Small intestine (tissue), 7 donors: Measurements from ENCODE around the gene LPAR5. TPM values are rescaled to one million over a fixed set of nuclear protein-coding genes. Genes with fewer than 3 reads are reported as not detected.
"Not testable (repeated sequence)": the region's sequence is repeated elsewhere in the genome, so short reads cannot be mapped to it uniquely, and the experiment has no call there.

Source experiments
- DNase-seq, 2 donors: peaks; one replicate each; pipeline versions ENCODE4 v3.0.0 to v3.0.0-alpha.2; 2013
- FAIRE-seq: peaks from 2 replicates; lab custom pipeline; 2012; peaks lifted over from hg19 to GRCh38; lab: Jason Lieb, UNC
- H3K27ac ChIP-seq, 3 donors: one replicate each; pipeline ENCODE4 v1.5.1; 2013; ENCODE audit warnings: low read length in 2 of 3, mild to moderate bottlenecking in 2 of 3, control low read depth in 1 of 3, inconsistent platforms in 1 of 3, low read depth in 1 of 3, moderate library complexity in 1 of 3
- H3K27me3 ChIP-seq, 3 donors: one replicate each; pipeline ENCODE4 v1.6.1; 2013; ENCODE audit warnings: low read length in 3 of 3, inconsistent platforms in 1 of 3; ENCODE audit not compliant: control insufficient read depth in 3 of 3, insufficient read depth in 3 of 3
- H3K36me3 ChIP-seq, 3 donors: one replicate each; pipeline ENCODE4 v1.6.1; 2013; ENCODE audit warnings: low read length in 3 of 3, inconsistent platforms in 1 of 3, low read depth in 1 of 3, mild to moderate bottlenecking in 1 of 3, moderate library complexity in 1 of 3; ENCODE audit not compliant: control insufficient read depth in 3 of 3, insufficient read depth in 2 of 3
- H3K4me1 ChIP-seq, 3 donors: one replicate each; pipeline ENCODE4 v1.6.1; 2013; ENCODE audit warnings: low read length in 2 of 3, inconsistent platforms in 1 of 3, low read depth in 1 of 3, mild to moderate bottlenecking in 1 of 3, moderate library complexity in 1 of 3; ENCODE audit not compliant: control insufficient read depth in 3 of 3, insufficient read depth in 2 of 3
- H3K4me3 ChIP-seq, 3 donors: one replicate each; pipeline ENCODE4 v1.5.1; 2013; ENCODE audit warnings: low read length in 3 of 3, control low read depth in 1 of 3, inconsistent platforms in 1 of 3, low read depth in 1 of 3, mild to moderate bottlenecking in 1 of 3, moderate library complexity in 1 of 3
- H3K9me3 ChIP-seq, 2 donors: one replicate each; pipeline ENCODE4 v1.6.1; 2013; ENCODE audit warnings: low read depth in 1 of 2, low read length in 1 of 2; ENCODE audit not compliant: control insufficient read depth in 2 of 2, insufficient read depth in 1 of 2
- WGBS, 3 donors: extraction: QIAGEN DNeasy Blood & Tissue Kit; methylation state at CpG; one replicate each; pipeline ENCODE4 v1.1.7; 2013; 5-methylcytosine and 5-hydroxymethylcytosine counted together
- polyA plus RNA-seq, 4 donors: library from polyadenylated mRNA; stranded (reverse) in 3 of 4; unstranded in 1 of 4; fragments of 200-250 nt in 3 of 4; fragments of 120-200 nt in 1 of 4; gene quantifications; one replicate each; pipeline versions ENCODE4 v1.2.1 to v1.2.3, GENCODE V29; 2013
- donor health status: healthy with polysubstance abuse.
- donor health status: control.
- donor health status: control.
- donor health status: Bipolar disorder and iron deficiency.
- donor health status: healthy.

LPAR5 gene
- polyA plus RNA-seq, 4 donors: 6.2 to 19.7 (median 8.3) TPM

DNA sequence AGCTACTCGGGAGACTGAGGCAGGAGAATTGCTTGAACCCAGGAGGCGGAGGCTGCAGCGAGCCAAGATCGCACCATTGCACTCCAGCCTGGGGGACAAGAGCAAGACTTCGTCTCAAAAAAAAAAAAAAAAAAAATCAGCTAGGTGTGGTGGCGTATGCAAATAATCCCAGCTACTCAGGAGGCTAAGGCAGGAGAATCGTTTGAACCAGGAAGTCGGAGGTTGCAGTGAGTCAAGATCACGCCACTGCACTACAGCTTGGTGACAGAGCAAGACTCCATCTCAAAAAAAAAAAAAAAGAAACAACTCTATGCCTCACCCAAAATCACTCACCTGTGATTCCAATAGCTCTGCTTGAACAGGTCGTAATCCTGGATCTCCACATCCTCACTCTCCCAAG, 40.1 kb downstream of the LPAR5 start:
- H3K36me3 ChIP-seq: peaks cover 38 to 82% (median 66%) of the 10 kb centered on the region in 3 donors
- H3K27me3 ChIP-seq, FAIRE-seq, H3K9me3 ChIP-seq, H3K27ac ChIP-seq, DNase-seq, H3K4me1 ChIP-seq, H3K4me3 ChIP-seq: not testable (repeated sequence)
- 86 to 89% (median 87%) methylated on average over 9 to 10 of the region's 10 CpGs for WGBS, 3 donors

DNA sequence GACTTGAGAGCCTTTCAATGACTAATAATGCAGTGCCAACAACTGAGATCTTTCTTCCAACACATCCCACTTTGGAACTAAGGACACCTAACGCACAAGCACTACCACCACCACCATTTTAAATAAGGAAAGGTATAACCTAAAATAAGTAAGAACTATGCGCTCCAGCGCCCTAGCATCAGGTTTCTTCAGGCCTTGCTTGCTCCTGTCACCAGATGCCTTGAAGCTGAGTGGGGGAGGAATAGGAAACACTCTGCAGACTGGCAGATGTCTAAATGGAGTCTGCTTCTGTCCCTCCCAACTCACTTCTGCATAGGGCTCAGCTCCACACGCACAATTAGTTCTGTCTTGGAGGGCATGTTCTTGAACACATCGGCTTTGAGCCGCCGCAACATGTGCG, 43.7 kb downstream of the LPAR5 start:
- no peaks in the 10 kb centered on the region for H3K4me1 ChIP-seq
- no peaks in the 10 kb centered on the region for H3K9me3 ChIP-seq
- no peak overlapping the region for H3K4me3 ChIP-seq
- DNase-seq (no peak), FAIRE-seq (no peak)
- WGBS, 3 donors: 96 to 98% (median 97%) methylated on average over 8 of the region's 8 CpGs
- peaks cover 35 to 81% (median 52%) of the 10 kb centered on the region in 3 donors for H3K36me3 ChIP-seq
- no peak overlapping the region for H3K27ac ChIP-seq
- no peaks in the 10 kb centered on the region for H3K27me3 ChIP-seq

DNA sequence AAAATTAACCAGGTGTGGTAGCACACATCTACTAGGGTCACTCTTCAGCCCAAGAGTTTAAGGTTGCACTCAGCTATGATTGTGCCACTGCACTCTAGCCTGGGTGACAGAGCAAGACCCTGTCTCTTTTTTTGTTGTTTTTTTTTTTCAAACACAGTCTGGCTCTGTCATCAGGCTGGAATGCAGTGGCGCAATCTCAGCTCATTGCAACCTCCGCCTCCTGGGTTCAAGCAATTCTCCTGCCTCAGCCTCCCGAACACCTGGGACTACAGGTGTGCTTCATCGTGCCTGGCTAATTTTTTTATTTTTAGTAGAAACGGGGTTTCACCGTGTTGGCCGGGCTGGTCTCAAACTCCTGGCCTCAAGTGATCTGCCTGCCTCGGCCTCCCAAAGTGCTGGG, 49.2 kb downstream of the LPAR5 start:
- not testable (repeated sequence) for H3K4me3 ChIP-seq, H3K27ac ChIP-seq, H3K9me3 ChIP-seq, DNase-seq, H3K4me1 ChIP-seq, H3K27me3 ChIP-seq, FAIRE-seq
- WGBS, 3 donors: 94 to 96% (median 95%) methylated on average over 8 of the region's 8 CpGs
- H3K36me3 ChIP-seq: peaks cover 26 to 74% (median 36%) of the 10 kb centered on the region in 3 donors

DNA sequence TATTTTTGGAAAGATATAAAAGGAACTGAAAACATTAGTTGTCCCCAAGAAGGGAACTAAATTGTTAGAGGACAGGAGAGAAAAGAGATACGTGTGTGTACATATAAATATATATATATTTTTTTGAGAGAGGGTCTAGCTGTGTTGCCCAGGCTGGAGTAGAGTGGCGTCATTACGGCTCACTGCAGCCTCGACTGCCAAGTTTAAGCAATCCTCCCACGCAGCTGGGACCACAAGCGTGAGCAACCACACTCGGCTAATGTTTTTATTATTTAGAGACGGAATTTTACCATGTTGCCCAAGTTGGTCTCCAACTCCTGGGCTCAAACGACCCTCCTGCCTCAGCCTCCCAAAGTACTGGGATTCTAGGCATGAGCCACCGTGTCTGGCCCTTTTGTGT, 51.5 kb downstream of the LPAR5 start:
- no peaks in the 10 kb centered on the region for H3K4me1 ChIP-seq
- no peak overlapping the region for H3K4me3 ChIP-seq
- WGBS, 3 donors: 90 to 93% (median 92%) methylated on average over 10 of the region's 10 CpGs
- no peaks in the 10 kb centered on the region for H3K9me3 ChIP-seq
- no peaks in the 10 kb centered on the region for H3K27me3 ChIP-seq
- DNase-seq (no peak), FAIRE-seq (no peak)
- peaks cover 25 to 74% (median 33%) of the 10 kb centered on the region in 3 donors for H3K36me3 ChIP-seq
- no peak overlapping the region for H3K27ac ChIP-seq

DNA sequence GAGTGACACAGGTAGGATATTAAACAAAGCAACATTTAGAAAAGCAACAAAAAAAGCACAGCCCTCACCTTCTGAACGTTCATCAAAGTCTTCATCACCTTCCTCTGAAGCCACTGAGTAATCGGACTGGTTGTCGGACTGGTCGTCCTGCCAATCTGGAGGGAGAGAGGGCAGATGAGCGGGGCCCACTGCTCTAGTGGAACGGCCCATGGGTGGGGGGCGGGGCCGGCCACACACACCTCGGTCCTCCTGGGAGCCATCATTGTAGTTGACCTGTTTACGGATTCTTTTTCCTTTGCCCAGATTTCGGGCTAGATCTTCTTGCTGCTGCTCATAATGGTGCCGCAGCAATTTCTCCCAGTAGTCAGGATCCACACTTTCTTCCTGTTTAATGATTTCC, 52.8 kb downstream of the LPAR5 start:
- 93 to 95% (median 94%) methylated on average over 12 of the region's 12 CpGs for WGBS, 3 donors
- Histone ChIP-seq H3K36me3 (peaks cover 30 to 72% (median 37%) of the 10 kb centered on the region in 3 donors), H3K27ac (no peak overlapping the region), H3K27me3 (no peaks in the 10 kb centered on the region), H3K4me3 (no peak overlapping the region), H3K9me3 (no peaks in the 10 kb centered on the region), H3K4me1 (no peaks in the 10 kb centered on the region)
- no peak for DNase-seq
- FAIRE-seq: no peak

DNA sequence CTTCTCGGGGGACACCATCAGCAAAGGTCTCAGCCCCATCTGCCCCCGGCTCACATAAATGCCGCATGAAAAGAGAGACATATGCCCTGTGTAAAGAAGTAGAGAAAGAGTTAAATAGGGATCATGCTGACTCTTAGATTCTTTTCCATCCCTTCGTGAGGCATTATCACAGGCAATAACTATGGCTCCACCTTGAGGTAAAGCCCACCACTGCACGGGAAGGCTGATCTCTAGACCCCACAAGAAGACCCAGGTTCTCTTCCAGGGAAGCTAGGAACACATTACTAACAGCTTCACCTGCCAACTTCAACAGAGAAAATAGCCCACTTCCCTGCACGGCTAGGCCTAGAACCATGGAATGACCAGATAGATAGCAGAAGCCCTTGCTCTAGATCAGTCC, 53.6 kb downstream of the LPAR5 start:
- Histone ChIP-seq H3K9me3 (no peaks in the 10 kb centered on the region), H3K36me3 (peaks cover 30 to 71% (median 35%) of the 10 kb centered on the region in 3 donors), H3K27me3 (no peaks in the 10 kb centered on the region), H3K4me1 (no peaks in the 10 kb centered on the region), H3K27ac (no peak overlapping the region), H3K4me3 (no peak overlapping the region)
- DNase-seq: no peak
- FAIRE-seq: no peak
- WGBS, 3 donors: 81 to 82% (median 82%) methylated on average over 6 of the region's 6 CpGs

DNA sequence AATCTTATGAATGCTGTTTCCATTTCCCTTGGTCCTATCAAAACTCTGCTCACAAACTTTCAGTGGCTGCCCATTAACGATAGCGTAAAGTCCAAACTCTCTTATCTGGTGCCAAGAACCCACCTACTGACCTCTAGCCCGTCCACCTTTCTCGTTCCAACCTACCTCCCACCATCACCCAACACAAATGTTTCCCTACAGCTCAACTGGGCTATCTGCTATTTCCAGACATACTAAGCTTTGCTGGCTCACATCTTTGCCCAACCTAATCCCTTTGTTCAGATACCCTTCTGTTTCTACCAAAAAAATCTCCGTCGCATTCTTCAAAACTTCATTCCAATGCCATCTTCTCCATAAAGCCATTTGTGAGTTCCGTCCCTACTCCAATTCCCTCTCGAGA, 60.1 kb downstream of the LPAR5 start:
- Histone ChIP-seq H3K27me3 (no peaks in the 10 kb centered on the region), H3K27ac (no peak overlapping the region), H3K9me3 (no peaks in the 10 kb centered on the region), H3K4me1 (no peaks in the 10 kb centered on the region), H3K36me3 (peaks cover 22 to 79% (median 25%) of the 10 kb centered on the region in 3 donors), H3K4me3 (no peak overlapping the region)
- no peak for FAIRE-seq
- no peak for DNase-seq
- WGBS, 3 donors: 82 to 89% (median 83%) methylated on average over 8 of the region's 8 CpGs

DNA sequence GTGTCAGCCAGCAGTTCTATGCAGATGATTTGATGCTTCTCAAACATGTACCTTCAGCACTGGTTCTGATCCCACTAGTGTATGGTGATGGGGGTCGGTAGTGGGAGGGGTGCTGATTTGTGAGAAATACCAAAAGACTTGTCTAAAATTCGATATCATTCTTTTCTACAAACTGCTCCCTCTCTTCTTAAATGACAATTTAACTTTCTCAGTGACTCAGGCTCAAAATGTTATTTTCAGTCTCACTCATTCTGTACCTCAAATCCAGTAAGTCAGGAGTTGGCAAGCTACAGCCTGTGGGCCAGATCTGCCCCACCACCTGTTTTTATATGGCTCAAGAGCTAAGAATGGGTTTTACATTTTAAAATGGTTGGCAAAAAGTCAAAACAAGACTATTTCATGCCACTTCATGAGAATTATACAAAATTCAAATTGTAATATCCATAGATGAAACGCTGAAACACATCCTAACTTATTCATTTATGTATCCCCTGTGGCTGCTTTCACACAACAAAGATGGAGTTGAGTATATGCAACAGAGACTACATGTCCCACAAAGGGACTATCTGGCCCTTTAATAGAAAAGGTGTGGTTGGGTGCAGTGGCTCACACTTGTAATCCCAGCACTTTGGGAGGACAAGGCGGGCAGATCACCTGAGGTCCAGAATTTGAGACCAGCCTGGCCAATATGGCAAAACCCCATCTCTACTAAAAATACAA, 61.0 kb downstream of the LPAR5 start:
- DNase-seq (no peak), FAIRE-seq (no peak)
- peaks cover 24 to 80% (median 27%) of the 10 kb centered on the region in 3 donors for H3K36me3 ChIP-seq
- H3K4me1 ChIP-seq: no peaks in the 10 kb centered on the region
- H3K4me3 ChIP-seq: no peak overlapping the region
- no peaks in the 10 kb centered on the region for H3K27me3 ChIP-seq
- no peaks in the 10 kb centered on the region for H3K9me3 ChIP-seq
- no peak overlapping the region for H3K27ac ChIP-seq
- WGBS, 3 donors: 78 to 80% (median 79%) methylated on average over 4 of the region's 4 CpGs

DNA sequence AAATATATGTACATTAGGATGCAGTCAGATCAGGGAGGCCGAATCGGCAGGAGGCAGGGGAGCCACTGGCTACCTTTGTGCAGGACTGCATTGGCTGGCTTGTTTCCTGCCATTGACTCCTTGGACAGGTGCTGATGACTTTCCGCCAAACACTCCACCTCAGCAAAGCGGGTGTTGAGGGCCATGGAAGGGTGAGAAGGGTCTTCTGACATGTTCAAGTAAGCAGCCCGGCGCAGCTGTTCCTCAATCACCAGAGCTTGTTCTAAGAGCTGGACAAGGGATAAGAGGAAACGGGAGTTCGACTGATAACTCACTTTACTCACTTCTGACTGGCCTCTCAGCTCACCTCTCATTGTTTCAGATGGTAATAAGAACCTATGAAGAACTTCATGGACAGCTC, 62.8 kb downstream of the LPAR5 start:
- Histone ChIP-seq H3K27ac (no peak overlapping the region), H3K27me3 (no peaks in the 10 kb centered on the region), H3K9me3 (no peaks in the 10 kb centered on the region), H3K4me3 (no peak overlapping the region), H3K36me3 (peaks cover 20 to 81% (median 20%) of the 10 kb centered on the region in 3 donors), H3K4me1 (no peaks in the 10 kb centered on the region)
- FAIRE-seq: no peak
- no peak for DNase-seq
- 90 to 92% (median 91%) methylated on average over 8 of the region's 8 CpGs for WGBS, 3 donors
